ENCODE measurements around the gene AQP1. TPM values are rescaled to one million over a fixed set of nuclear protein-coding genes. Genes with fewer than 3 reads are reported as not detected.

The AQP1 gene
- total RNA-seq, 4 donors from 2014 or later, result 291 to 685 (median 428) TPM

GRCh38 chr7:30899066-30899465, 12.6 kb upstream of the AQP1 start:
- TF ChIP-seq, protein P1, sequence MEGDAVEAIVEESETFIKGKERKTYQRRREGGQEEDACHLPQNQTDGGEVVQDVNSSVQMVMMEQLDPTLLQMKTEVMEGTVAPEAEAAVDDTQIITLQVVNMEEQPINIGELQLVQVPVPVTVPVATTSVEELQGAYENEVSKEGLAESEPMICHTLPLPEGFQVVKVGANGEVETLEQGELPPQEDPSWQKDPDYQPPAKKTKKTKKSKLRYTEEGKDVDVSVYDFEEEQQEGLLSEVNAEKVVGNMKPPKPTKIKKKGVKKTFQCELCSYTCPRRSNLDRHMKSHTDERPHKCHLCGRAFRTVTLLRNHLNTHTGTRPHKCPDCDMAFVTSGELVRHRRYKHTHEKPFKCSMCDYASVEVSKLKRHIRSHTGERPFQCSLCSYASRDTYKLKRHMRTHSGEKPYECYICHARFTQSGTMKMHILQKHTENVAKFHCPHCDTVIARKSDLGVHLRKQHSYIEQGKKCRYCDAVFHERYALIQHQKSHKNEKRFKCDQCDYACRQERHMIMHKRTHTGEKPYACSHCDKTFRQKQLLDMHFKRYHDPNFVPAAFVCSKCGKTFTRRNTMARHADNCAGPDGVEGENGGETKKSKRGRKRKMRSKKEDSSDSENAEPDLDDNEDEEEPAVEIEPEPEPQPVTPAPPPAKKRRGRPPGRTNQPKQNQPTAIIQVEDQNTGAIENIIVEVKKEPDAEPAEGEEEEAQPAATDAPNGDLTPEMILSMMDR (IDR thresholded peaks at IDR 0.05), result no peak
- ATAC-seq (ENCODE audit: low FRiP score) (no peak), DNase-seq (ENCODE audit: low spot score) (no peak)

GRCh38 chr7:30899630-30900029, 12.0 kb upstream of the AQP1 start:
- no peak for ATAC-seq (ENCODE audit: low FRiP score)
- TF ChIP-seq, protein P1 (IDR thresholded peaks at IDR 0.05), result no peak

GRCh38 chr7:30900053-30900452, 11.6 kb upstream of the AQP1 start:
- no peak for DNase-seq (ENCODE audit: low spot score)
- TF ChIP-seq, protein P1 (IDR thresholded peaks at IDR 0.05), result no peak
- ATAC-seq (ENCODE audit: low FRiP score), result no peak

More at GRCh38 chr7:30899630-30900029, 12.0 kb upstream of the AQP1 start:
- DNase-seq (ENCODE audit: low spot score), result no peak

DNA sequence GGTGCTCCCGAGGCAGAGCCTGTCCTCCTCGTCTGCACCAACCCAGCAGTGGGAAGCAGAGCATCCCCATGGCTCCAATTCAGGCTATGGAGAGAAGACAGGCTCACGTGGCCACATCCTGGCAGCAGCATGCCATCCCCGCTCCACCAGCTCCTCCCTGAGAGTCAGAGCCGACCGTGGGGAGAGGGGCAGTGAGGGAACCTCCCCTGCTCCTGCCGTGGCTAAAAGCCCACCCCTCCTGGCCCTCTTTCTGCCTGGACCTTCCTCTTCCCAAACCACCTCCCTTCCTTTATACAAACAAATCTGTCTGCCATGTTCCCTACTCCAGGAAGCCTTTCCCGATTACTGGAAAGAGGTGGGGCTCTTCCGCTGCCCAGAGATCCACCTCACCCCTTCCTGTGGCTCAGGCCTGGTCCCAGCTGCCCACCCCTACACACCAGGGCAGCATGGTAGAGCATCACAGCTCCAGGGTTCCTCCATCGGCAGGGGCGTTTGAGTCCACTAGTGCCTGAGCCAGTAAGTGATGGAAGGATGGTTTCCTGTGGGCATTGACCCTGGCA, 10.8 kb upstream of the AQP1 start:
- no peak for ATAC-seq (ENCODE audit: low FRiP score)
- TF ChIP-seq, protein P1 (IDR thresholded peaks at IDR 0.05), result no peak
- DNase-seq (ENCODE audit: low spot score), result no peak

DNA sequence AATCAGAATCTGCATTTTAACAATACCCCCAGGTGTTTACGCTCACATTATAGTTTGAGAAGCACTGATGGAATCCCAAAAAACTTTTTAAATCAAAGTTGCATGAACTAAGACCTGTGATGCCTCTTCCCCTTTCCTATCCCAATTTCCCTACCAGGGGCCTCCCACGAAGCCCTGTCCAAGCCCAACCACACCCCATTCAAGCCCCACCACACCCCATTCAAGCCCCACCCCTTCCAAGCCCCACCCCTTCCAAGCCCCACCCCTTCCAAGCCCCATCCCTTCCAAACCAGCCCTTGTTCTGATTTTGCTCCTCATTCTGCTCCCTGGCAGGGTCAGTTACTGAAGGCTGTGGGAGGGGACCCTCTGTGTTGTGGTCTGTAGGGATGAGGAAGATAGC, 9.8 kb upstream of the AQP1 start:
- no peak for ATAC-seq (ENCODE audit: low FRiP score)
- no peak for DNase-seq (ENCODE audit: low spot score)
- TF ChIP-seq, protein P1 (IDR thresholded peaks at IDR 0.05), result no peak

GRCh38 chr7:30902466-30902865, 9.2 kb upstream of the AQP1 start:
- TF ChIP-seq, protein P1 (IDR thresholded peaks at IDR 0.05), result no peak
- ATAC-seq (ENCODE audit: low FRiP score) (no peak), DNase-seq (ENCODE audit: low spot score) (no peak)

GRCh38 chr7:30903146-30903545, 8.5 kb upstream of the AQP1 start:
- TF ChIP-seq, protein P1 (IDR thresholded peaks at IDR 0.05), result no peak
- DNase-seq (ENCODE audit: low spot score) (no peak), ATAC-seq (ENCODE audit: low FRiP score) (no peak)

Measured in omental fat pad (tissue), 4 donors.